KMS-11 (cell line): ENCODE measurements around the gene IFNAR1.

ENCODE experiments used
- H2AFZ ChIP-seq: fragments of 200-600 bp; sonication (generic); 2 replicates; pipeline ENCODE4 v1.6.1; 2016; ENCODE audit warnings: antibody characterized with exemption, mixed run types, low read depth
- H3K27ac ChIP-seq: fragments of 200-600 bp; sonication (generic); 2 replicates; pipeline ENCODE4 v1.6.1; 2016; ENCODE audit warnings: mild to moderate bottlenecking, mixed run types
- H3K27me3 ChIP-seq: fragments of 200-600 bp; sonication (generic); 2 replicates; pipeline ENCODE4 v1.6.1; 2017; ENCODE audit warnings: mild to moderate bottlenecking, low read depth, mixed run types, moderate library complexity; ENCODE audit not compliant: insufficient read depth
- H3K36me3 ChIP-seq: fragments of 200-600 bp; sonication (generic); 2 replicates; pipeline ENCODE4 v1.6.1; 2017; ENCODE audit warnings: mild to moderate bottlenecking, mixed run types; ENCODE audit not compliant: insufficient read depth
- H3K4me1 ChIP-seq: fragments of 200-600 bp; sonication (generic); 2 replicates; pipeline ENCODE4 v1.6.1; 2016; ENCODE audit warnings: mild to moderate bottlenecking, low read depth, mixed run types; ENCODE audit not compliant: poor library complexity, severe bottlenecking
- H3K4me2 ChIP-seq: fragments of 200-600 bp; sonication (generic); 2 replicates; pipeline ENCODE4 v1.7.0; 2016; ENCODE audit warnings: mild to moderate bottlenecking, mixed run types
- H3K4me3 ChIP-seq: fragments of 200-600 bp; sonication (generic); IDR thresholded peaks from 2 replicates; pipeline ENCODE4 v1.6.1; 2017; ENCODE audit warnings: low read depth, low read length, mixed read lengths; ENCODE audit not compliant: insufficient read depth
- H3K79me2 ChIP-seq: fragments of 200-600 bp; sonication (generic); 2 replicates; pipeline ENCODE4 v1.6.1; 2016; ENCODE audit warnings: low read depth, mixed run types; ENCODE audit not compliant: insufficient read depth
- H3K9ac ChIP-seq: fragments of 200-600 bp; sonication (generic); 2 replicates; pipeline ENCODE4 v1.6.1; 2016; ENCODE audit warnings: mild to moderate bottlenecking, mixed run types
- H4K20me1 ChIP-seq: fragments of 200-600 bp; sonication (generic); 2 replicates; pipeline ENCODE4 v1.6.1; 2016; ENCODE audit warnings: mild to moderate bottlenecking, mixed run types; ENCODE audit not compliant: insufficient read depth
- TF ChIP-seq, protein P1 (sequence below): fragments of 200-600 bp; sonication (generic); conservative IDR thresholded peaks from 2 replicates; pipeline ENCODE4 v1.6.1; 2017; ENCODE audit warnings: low read depth, mild to moderate bottlenecking, antibody characterized with exemption, low read length, moderate library complexity, mixed read lengths

IFNAR1 gene

DNA sequence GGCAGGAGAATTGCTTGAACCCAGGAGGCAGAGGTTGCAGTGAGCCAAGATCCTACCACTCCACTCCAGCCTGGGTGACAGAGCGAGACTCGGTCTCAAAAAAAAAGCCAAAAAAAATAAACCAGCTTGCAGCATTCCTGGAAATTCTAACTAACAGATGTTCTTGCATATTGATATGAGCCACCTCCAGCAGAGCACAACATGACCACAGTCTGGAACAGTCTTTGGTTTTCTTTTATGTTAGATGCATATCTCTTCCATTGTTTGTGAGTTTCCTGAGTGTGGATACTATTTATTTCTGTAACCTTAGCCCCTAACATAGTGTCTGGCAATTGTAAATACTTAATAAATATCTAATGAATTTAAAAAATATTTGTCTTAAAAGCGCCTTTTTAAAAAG lies 23.9 kb downstream of the IFNAR1 start:
- Histone ChIP-seq H3K4me2 (no peak overlapping the region), H3K36me3 (no peaks in the 10 kb centered on the region), H3K27me3 (no peaks in the 10 kb centered on the region), H3K27ac (no peak overlapping the region), H4K20me1 (no peaks in the 10 kb centered on the region), H3K79me2 (peaks cover 4% of the 10 kb centered on the region; the same call in 1 of the 2 replicates), H2AFZ (no peak overlapping the region), H3K4me1 (peaks cover 29% of the 10 kb centered on the region), H3K4me3 (no peak overlapping the region), H3K9ac (no peak overlapping the region)
- TF ChIP-seq, protein P1, sequence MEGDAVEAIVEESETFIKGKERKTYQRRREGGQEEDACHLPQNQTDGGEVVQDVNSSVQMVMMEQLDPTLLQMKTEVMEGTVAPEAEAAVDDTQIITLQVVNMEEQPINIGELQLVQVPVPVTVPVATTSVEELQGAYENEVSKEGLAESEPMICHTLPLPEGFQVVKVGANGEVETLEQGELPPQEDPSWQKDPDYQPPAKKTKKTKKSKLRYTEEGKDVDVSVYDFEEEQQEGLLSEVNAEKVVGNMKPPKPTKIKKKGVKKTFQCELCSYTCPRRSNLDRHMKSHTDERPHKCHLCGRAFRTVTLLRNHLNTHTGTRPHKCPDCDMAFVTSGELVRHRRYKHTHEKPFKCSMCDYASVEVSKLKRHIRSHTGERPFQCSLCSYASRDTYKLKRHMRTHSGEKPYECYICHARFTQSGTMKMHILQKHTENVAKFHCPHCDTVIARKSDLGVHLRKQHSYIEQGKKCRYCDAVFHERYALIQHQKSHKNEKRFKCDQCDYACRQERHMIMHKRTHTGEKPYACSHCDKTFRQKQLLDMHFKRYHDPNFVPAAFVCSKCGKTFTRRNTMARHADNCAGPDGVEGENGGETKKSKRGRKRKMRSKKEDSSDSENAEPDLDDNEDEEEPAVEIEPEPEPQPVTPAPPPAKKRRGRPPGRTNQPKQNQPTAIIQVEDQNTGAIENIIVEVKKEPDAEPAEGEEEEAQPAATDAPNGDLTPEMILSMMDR = no peak

DNA sequence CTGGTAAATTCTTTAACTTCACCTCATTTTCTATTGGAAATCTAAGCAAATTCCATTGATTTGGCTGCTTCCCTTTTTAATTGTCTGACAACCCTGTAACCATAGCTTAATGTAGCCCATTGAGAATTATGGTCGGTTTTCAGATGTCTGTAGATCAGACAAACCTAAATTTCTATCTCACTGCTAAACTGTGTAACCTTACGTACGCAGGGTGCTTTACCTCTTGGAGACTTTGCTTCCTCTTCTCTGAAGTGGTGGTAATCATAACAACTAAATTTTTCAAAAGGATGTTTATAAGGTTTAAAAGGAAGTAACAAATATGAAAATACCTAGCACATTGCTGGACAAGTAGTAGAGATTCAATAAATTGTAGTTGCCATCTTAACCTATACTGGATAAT lies 25.9 kb downstream of the IFNAR1 start:
- Histone ChIP-seq H4K20me1 (no peaks in the 10 kb centered on the region), H3K4me2 (no peak overlapping the region), H3K36me3 (no peaks in the 10 kb centered on the region), H3K4me1 (peaks cover 32% of the 10 kb centered on the region), H3K79me2 (peaks cover 4% of the 10 kb centered on the region; the same call in 1 of the 2 replicates), H3K4me3 (no peak overlapping the region), H2AFZ (no peak overlapping the region), H3K27ac (no peak overlapping the region), H3K9ac (no peak overlapping the region), H3K27me3 (no peaks in the 10 kb centered on the region)
- TF ChIP-seq, protein P1 = no peak

DNA sequence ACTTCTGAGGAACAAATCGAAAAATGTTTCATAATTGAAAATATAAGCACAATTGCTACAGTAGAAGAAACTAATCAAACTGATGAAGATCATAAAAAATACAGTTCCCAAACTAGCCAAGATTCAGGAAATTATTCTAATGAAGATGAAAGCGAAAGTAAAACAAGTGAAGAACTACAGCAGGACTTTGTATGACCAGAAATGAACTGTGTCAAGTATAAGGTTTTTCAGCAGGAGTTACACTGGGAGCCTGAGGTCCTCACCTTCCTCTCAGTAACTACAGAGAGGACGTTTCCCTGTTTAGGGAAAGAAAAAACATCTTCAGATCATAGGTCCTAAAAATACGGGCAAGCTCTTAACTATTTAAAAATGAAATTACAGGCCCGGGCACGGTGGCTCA lies 30.6 kb downstream of the IFNAR1 start:
- Histone ChIP-seq H3K79me2 (no peaks in the 10 kb centered on the region), H3K27ac (no peak overlapping the region), H3K9ac (no peak overlapping the region), H2AFZ (no peak overlapping the region), H3K4me3 (no peak overlapping the region), H3K4me2 (no peak overlapping the region), H3K4me1 (peaks cover 13% of the 10 kb centered on the region), H4K20me1 (no peaks in the 10 kb centered on the region), H3K36me3 (no peaks in the 10 kb centered on the region), H3K27me3 (no peaks in the 10 kb centered on the region)
- TF ChIP-seq, protein P1 = no peak

DNA sequence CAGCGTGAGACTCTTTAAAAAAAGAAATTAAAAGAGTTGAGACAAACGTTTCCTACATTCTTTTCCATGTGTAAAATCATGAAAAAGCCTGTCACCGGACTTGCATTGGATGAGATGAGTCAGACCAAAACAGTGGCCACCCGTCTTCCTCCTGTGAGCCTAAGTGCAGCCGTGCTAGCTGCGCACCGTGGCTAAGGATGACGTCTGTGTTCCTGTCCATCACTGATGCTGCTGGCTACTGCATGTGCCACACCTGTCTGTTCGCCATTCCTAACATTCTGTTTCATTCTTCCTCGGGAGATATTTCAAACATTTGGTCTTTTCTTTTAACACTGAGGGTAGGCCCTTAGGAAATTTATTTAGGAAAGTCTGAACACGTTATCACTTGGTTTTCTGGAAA lies 31.2 kb downstream of the IFNAR1 start:
- H2AFZ ChIP-seq = no peak overlapping the region
- no peak overlapping the region for H3K4me3 ChIP-seq
- H3K4me2 ChIP-seq = no peak overlapping the region
- H3K79me2 ChIP-seq = no peaks in the 10 kb centered on the region
- H4K20me1 ChIP-seq = no peaks in the 10 kb centered on the region
- TF ChIP-seq, protein P1 = no peak
- no peak overlapping the region for H3K9ac ChIP-seq
- peaks cover 19% of the 10 kb centered on the region for H3K4me1 ChIP-seq
- H3K27ac ChIP-seq = no peak overlapping the region
- no peaks in the 10 kb centered on the region for H3K36me3 ChIP-seq
- H3K27me3 ChIP-seq = no peaks in the 10 kb centered on the region
